A204.1 (cell line): ENCODE data around the gene RGR.

ENCODE experiments used
- FAIRE-seq: peaks from 2 replicates; lab custom pipeline; 2012; peaks lifted over from hg19 to GRCh38; lab: Jason Lieb, UNC

RGR gene

DNA sequence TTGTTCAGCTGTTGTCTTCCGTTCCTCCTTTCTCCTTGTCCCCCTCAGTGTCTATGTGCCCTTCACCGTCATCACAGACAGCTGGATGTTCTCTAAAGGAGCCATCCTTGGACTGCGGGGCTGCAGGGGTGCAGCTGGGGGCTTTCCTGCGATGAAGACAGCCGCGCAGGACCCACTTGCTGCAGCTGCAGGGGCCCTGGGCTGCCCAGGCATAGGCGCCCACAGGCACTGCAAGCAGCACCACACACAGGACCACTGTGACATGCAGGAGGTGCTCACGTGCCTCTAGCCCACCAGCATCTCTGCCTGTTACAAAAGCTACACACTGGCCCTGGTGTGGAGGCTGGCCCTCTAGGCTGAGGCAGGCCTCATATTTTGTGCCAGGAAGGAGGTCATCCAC lies 22.9 kb upstream of the RGR start:
- FAIRE-seq: no peak

DNA sequence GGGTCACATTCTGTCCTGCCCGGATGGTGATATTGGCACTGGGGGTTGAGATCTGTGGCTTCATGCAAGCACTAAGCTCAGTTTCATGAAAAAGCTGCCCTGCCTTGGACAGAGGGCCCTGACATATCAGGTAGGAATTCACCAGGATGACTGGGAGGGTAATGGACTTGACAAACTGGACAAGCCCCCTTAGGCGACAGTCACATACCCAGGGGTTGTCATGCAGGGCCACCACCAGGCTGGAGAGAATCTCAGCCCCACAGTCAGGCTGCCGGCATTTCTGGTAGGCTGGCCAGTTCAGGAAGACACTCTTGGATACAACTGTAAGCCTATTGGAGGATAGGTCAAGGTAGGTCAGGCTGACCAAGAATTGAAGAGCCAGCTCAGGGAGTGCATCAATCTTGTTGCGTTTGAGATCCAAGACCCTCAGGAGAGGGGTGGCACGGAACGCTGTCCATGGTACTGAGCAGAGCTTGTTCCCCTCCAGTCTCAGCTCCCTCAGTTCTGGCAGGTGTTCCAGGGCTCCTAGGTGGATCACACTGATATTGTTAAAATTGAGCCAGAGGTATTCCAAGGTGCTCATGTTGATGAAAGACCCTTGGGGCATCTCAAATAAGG lies 20.3 kb upstream of the RGR start:
- FAIRE-seq: no peak

DNA sequence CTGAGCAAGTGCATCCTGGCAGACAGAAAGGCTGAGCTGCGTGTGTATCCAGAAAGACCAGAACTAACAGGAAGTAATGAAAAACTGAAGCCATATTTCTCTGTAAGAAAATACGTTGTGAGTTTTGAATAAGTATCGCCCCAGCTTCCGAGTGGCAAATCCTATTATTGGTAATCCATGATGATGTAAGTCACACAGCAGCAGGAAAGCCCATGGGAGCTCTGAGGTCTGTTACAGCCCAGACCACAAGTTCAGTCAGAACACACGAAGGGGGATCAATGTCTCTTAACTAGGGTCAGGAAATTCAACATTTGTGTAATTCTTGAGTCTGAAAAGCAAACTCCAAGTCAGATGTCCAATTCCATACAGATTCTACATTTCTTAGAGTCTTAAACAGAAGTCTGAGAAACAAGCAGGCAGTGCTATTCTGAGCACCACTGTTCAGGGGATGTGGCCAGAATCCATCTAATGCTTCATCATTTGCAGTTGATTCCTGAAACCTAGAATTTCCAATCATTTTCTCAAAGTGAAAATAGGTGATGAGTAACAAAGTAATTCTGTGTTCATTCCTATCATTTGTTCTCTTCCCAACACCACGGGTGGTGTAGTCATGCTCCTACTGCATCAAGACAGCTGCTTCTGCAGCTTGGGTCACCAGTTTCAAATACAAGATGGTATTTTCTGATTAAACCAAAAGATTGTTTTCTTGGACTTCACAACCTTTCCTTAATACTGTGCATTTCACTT lies 19.3 kb upstream of the RGR start, which contains the start of gene LRIT2:
TSS of gene LRIT2 (minus strand) at position 118 of the 747 bp plus-strand sequence. CDS start at position 94, 24 bp downstream.
- FAIRE-seq: no peak

DNA sequence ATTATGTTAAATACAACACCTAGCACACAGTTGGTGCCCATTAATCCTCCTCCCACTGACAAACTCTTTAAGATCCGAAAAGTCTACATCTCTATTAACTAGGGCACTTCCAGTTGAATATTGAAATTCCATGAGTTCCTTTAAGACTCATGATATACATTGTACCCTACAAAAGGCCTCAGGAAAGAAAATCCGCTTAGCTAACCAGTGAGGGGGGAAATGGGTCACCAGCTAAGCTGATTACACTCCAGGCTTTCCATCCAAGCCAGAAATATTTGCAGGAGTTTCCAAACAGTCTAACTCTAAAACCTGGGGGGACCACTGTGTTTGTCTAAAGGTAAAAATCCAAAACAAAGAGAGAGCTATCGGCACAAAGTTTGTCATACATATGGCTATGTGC lies 18.2 kb upstream of the RGR start:
- no peak for FAIRE-seq

DNA sequence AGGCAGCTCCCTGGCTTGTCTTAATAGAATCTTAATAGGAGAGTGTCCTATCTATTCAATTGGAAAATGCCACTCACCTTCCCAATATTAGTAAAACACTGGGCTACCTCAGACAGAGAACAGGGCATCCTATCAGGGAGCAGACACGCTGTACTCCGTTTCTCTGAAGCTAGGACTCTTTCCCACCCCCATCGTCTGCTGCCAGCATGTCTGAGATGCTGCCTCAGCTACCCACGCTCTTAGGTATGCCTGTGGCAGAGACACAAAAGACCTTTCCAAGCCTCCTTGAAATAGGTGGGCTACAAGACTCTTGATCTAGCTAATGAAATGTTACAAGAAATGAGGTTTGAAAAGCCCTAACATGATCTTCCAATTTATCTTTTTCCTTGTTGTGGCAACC lies 17.0 kb upstream of the RGR start:
- no peak for FAIRE-seq

DNA sequence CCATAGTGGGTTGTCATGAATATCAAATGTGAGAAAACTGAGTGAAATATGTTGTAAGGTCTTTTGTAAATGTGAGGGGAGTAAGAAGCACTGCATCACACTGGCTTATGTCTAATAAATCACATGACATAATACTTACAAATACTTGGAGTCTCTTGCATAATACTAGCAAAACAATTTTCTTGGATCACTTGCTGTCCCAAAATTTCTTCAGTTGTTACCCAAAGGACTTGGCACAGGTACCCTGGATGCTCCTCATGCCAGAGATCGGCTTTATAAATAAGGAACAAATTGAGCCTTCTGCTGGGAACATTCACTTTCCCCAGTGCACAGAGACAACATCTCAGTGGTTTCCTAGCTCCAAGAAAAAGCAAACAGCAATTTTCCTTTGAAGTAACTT lies 14.5 kb upstream of the RGR start:
- FAIRE-seq: no peak

DNA sequence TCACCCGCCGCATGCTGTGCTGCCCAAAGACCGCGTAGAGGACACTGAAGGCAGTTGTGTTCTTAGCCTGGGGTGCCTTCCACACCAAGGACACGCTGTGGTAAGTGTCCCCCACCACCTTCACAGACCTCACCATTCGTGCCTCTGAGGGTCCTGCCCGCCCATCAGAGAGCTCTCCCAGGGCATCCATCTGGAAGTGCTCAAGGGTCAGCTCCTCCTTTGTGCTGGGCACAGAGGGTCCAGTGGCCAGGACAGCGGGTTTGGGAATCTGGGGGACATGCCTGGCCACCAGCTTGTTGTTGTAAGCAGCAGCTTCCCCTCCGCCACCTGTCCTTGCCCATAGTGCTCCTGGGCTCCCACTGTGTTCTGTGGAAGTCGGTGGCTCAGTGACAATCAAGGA lies 12.5 kb upstream of the RGR start:
- FAIRE-seq: no peak

DNA sequence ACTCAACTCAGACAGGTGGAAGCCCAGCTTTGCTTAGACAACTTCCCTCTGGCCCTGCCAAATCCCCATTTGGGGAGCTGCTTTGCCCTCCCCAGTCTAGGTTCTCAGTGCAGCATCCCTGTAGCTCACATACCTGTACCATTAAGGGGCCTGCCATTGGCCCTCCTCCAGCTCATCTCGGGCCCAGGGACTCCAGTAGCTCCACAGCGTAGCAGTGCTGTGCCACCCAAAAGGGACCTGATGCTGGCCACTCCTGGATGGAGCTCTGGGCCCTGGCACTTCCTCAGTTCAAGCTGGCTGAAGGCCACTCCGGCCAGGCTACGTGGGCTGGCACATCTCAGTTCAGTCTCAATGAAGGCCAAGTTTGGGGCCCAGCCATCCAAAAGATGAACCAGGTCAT lies 10.9 kb upstream of the RGR start:
- no peak for FAIRE-seq

DNA sequence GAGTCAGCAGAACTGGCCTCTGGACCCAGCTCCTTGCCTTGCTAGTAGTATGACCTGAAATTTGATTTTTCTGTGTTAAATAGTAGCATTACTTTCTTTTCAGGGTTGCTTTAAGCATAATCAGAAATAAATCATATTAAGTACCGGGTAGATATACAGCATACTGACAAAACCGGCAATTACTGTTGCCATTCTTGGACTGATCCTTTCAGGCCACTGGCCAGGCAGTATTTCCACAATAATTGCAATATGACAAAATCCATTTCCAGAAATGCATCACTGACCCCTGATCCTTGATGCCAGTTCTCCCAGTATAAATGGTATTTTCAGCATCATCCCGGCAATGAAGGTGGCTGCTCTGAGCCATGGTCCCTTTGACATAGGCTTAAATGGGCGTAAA lies 10.4 kb upstream of the RGR start:
- FAIRE-seq: no peak

DNA sequence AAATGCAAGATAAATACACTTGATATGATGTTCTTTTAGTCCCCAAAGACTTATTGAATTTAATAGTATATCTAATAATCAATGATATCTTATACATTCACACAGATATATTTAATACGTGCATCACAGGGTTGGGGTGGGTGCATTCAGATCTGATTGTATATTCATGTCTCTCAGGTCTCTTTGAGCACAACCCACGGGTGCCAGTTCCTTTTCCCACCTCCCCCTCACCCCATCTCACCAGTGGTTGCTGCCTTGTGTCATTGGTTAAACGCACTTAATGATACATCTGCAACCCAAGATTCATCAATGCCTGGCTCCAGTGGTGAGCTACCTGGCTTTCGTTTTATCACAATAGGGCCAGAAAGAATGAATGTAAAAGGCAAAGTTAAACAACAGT lies 9.8 kb upstream of the RGR start:
- FAIRE-seq: no peak

DNA sequence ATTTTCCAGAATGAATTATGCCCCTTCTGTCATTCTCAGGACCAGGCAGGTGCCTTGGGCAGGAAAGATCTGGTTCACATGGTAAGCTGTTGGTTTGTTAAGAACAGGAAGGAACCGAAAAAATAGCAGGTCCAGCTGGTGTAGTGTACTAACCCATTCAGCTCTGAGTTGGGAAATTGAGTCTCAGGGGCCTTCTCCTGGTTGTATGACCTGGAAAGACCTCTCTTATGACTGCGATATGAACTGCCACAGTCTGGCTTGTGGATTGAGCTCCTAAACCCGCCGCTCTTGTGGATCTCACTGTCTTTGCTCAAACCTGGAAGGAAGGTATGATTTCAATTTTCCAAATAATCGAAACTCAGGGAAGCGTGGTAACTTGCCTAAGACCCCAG lies 8.1 kb upstream of the RGR start:
- no peak for FAIRE-seq

DNA sequence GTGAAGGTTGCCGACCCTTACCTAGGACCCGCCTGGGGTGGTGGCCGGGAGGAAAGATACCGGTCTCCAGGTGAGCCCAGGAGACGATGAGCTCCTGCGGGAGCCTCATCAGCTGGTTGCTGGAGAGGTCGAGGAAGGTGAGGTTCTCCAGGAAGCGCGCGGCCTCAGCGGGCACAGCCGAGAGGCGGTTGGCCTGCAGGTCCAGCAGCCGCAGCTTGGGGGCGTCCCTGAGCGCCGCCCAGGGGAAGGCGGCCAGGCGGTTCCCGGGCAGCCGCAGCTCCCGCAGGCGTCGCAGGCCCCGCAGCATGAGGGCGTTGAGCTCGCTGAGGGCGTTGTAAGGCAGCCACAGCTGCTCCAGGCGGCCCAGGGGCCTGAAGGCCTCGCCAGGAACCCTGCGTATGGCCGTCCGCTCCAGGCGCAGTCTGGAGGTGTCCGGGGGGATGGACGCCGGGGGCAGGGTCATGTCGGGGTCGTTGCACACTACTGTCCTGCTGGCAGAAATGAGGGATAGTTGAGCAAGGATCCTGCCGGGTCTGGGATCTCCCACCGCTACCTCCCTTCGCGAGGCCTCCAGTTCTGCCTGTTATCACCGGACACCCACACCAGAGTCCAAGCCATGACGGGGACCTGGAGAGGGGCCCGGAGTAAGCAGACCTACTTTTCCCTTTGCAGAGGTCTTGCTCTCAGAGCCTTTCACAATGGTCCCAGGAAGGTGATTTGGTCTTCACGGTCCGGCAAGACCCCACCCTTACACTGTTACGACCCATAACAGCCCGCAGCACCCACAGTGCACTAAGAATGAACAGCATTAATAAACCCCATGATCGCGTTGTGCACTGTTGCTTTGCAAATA lies 7.4 kb upstream of the RGR start:
- no peak for FAIRE-seq

DNA sequence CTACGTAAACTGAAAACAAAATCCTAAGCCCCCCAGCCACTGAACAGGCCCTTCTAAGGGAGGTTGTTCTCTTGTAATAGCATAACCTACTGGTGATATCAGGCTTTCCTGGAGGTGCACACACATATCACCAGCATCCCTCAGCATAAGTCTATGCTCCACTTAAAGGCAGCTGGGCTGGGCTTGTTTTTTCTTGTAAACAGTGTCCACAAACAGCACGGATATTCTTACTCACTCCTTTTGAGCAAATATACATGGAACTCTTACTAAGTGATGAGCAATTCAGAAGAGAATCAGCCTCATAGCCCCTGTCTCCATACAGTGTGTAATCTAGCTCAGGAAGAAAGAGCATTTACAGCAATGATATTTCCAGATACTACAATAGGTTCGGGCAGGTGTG lies 5.9 kb upstream of the RGR start:
- no peak for FAIRE-seq

DNA sequence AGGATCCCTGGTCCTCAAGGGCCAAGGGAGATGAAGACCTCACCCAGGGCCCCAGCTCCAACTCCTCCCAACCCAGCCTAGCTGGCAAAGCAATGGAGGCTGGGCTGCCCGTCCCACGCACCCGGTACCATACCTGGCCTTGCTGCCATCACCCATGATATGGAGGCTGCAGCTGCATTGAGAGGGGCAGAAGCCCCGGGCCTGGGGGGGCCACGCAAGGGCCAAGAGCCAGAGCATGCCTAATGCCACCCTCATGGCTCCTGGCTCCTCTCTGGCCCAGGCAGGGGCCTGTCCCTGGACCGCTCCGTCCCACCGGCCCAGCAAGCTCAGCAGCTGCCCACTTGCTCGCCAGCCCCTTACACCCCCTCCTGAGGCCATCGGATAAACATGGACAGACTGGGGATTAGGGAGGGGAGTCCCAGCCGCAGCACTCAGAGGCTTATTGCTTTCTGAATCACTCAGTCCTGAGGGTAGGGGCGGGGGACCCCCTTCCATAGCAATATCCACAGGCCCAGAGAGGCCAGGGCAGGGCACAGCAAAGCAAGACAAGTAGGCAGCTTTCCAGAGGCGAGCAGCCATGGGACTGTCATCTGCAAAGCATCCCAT lies 3.6 kb upstream of the RGR start, which contains the start of gene LRIT1:
TSS of gene LRIT1 (minus strand) at position 362 of the 606 bp plus-strand sequence. CDS start at position 255, 107 bp downstream.
- FAIRE-seq: no peak

DNA sequence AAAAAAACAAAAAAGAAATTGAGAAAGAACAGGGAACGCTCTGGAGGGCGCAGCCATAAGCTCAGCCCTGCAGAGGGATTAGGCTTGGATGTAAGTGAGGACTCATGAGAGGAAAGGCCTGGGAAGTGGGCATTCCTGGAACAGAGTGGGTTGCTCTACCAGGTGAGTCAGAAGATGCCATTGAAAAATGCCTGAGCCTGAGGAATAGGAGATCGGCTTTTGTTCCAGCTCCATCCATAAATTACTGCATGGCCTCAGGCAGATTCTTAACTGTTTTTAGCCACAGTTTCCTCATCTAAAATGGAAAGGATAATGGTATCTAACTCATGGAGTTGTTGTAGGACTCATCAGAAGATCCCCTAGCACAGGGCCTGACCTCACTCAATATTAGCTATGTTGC lies 1.1 kb upstream of the RGR start:
- no peak for FAIRE-seq

DNA sequence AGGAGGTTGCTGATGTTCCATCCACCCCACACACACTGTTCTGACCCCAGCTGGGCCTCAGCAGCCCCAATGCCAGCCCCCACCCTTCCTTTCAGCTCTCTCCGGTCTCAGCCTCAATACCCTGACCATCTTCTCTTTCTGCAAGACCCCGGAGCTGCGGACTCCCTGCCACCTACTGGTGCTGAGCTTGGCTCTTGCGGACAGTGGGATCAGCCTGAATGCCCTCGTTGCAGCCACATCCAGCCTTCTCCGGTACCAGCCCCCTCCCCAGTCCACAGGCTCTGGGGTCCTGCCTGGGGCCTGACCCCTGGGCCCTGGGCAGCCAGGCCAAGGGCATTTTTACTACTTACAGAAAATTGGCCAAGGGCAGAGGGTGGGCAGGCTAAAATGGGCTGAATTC lies 2.6 kb downstream of the RGR start:
- no peak for FAIRE-seq

DNA sequence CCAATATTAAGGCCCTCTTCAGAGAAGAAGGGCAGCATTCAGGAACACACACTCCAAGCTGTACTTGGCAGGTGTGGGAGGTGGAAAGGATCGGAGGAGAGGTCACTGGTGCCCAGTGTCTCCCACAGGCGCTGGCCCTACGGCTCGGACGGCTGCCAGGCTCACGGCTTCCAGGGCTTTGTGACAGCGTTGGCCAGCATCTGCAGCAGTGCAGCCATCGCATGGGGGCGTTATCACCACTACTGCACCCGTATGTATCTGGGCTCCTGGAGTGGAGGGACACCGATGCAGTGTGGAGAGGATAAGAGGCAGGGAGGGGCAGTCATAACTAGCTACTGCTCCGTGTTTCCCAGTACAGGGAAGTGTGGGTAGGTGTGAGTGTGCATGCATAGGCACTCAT lies 3.9 kb downstream of the RGR start:
- no peak for FAIRE-seq

DNA sequence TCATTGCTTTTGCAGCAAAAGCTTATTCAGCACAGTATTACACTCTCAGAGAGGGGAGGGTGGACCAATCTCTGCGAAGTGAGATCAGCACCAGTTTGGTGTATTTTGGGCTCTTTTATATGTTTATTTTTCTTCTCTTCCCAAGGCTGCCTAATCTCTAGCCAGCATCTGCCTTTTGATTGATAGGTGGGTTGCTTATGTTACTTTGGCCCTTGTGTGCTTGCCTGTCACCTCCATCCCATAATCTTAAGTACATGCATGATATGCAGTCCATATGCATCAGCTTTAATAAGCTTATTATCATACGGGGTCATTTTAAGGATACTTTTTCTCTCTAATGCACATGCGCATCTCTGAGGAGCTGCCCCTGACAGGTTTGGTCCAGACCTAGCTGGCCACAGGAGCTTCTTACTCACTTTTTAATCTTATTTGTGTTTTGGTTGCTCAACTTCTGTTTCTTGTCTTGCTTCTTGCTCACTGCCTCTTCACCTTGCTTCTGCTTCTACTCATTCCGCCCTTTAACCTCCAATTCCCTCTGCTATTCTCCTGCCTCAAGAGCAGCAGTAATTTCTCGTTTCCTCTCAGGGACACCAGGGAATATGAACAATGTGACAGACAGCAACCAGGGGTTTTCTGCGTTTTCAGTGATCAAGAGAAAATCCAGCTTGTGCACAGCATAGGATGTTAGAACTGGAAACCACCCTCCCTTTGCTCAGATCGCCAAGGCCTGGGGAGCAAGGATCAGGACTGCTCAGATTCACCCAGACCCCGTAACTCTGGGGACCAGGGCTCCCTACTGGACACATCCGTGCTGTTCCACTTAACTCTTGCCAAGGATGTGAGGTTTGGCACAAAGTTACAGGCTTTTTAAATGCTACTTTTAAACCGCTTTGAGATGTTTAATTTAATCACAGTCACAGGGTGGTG lies 10.0 kb downstream of the RGR start:
- no peak for FAIRE-seq

DNA sequence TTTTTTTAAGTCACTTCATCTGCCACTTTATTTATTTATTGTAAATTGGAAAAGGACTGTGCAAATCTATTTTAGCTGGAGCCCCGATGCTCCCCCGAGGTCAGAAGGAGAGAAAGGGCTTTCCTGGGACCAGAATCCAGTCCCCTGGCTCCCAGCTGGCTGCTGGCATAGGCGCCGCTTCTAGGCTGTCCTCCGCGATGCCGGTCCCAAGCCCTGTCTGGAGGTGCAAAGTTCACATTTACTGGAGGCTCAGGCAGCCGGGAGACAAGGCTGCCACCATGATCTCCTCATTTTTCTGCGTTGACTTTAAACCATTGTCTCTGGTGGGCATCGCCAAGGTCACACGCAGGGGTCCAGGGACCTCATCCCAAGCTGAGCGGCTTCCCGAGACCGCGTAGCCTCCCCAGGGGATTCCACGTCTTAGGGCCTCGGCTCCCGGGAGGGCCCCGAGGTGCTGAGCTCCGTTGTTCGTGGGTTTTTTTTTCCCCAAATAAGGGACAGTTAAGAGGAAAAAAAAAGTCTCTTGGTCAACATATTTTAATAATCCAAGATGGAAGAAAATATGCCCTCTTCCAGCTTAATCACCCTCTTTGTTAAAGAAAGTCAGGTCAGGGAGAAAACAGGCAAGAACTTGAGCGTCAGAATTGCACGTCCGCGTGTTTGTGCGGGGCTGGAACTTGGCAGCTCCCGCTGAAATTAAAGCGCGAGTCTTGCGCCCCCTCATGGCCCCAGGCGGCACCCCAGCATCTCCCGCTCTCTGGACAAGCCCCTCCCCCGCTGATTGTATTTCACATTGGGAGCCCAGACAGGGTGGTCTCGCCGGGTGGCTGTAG lies 11.9 kb downstream of the RGR start:
- no peak for FAIRE-seq

DNA sequence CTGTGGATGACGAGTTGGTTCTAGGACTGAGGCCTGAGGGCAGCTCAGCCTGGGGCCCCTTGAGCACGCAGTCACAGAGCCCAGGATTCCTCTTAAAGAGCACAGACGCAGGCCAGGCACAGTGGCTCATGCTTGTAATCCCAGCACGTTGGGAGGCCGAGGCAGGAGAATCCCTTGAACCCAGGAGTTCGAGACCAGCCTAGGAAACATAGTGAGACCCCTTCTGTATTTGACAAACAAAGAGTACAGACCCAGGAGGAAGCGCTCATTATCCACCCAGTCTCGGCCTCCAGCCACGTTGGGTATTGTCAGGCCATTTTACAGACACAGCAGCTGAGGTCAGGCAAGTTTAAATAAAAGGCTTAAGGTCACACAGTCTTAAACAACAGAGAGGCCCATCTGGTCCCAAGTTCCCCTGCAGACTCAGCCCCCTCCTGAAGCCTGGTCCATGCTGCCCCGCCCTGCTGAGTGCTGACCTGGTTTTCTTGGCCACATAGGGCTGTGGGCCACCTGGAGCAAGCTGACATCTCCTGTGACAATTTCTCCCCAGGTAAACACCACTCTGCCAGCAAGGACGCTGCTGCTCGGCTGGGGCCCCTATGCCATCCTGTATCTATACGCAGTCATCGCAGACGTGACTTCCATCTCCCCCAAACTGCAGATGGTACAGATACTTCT lies 12.6 kb downstream of the RGR start:
- FAIRE-seq: no peak
